ENCODE measurements around the gene LEMD1. TPM values are rescaled to one million over a fixed set of nuclear protein-coding genes. Genes with fewer than 3 reads are reported as not detected.

LEMD1 gene
- total RNA-seq, 1 donor from 2014 or later: not detected

GRCh38 chr1:205350124-205350523 lies 71.7 kb downstream of the LEMD1 start:
- DNase-seq (ENCODE audit: low spot score in 2 of 2): no peak
- no peaks in the 10 kb centered on the region for H3K4me1 ChIP-seq
- intact Hi-C loops (cut with DNase I): no loop called here
- no peak overlapping the region for H3K4me3 ChIP-seq
- no peaks in the 10 kb centered on the region for H3K9me3 ChIP-seq
- no peak for TF ChIP-seq CTCF (IDR thresholded peaks at IDR 0.05)
- no peak overlapping the region for H3K27ac ChIP-seq
- H3K27me3 ChIP-seq: no peaks in the 10 kb centered on the region
- no peaks in the 10 kb centered on the region for H3K36me3 ChIP-seq

- H3K27ac ChIP-seq: no peak overlapping the region
- H3K36me3 ChIP-seq: no peaks in the 10 kb centered on the region
- no peak for TF ChIP-seq CTCF (IDR thresholded peaks at IDR 0.05)
- peaks cover 4 to 5% of the 10 kb centered on the region in 2 donors for H3K4me1 ChIP-seq
- H3K4me3 ChIP-seq: no peak overlapping the region
- no peaks in the 10 kb centered on the region for H3K9me3 ChIP-seq
- no peak for DNase-seq (ENCODE audit: low spot score in 2 of 2)
- no peaks in the 10 kb centered on the region for H3K27me3 ChIP-seq
- intact Hi-C loops (cut with DNase I): no loop called here
These were observed 73.0 kb downstream of the LEMD1 start for GRCh38 chr1:205348554-205349487.

- peaks cover 7% of the 10 kb centered on the region for H3K27me3 ChIP-seq
These were observed 74.8 kb downstream of the LEMD1 start for GRCh38 chr1:205346956-205347574.

GRCh38 chr1:205345761-205346160 lies 76.1 kb downstream of the LEMD1 start:
- Histone ChIP-seq H3K9me3 (no peaks in the 10 kb centered on the region), H3K4me3 (no peak overlapping the region), H3K27ac (no peak overlapping the region), H3K36me3 (no peaks in the 10 kb centered on the region), H3K4me1 (peaks cover 9% of the 10 kb centered on the region in 2 donors), H3K27me3 (peaks cover 7% of the 10 kb centered on the region)
- DNase-seq (ENCODE audit: low spot score in 2 of 2): no peak
- intact Hi-C loops (cut with DNase I): no loop called here
- TF ChIP-seq CTCF (IDR thresholded peaks at IDR 0.05): no peak

More at GRCh38 chr1:205346956-205347574, 74.8 kb downstream of the LEMD1 start:
- intact Hi-C loops (cut with DNase I): no loop called here
- H3K4me3 ChIP-seq: no peak overlapping the region
- H3K4me1 ChIP-seq: peaks cover 9% of the 10 kb centered on the region in 2 donors
- no peaks in the 10 kb centered on the region for H3K9me3 ChIP-seq
- no peak overlapping the region for H3K27ac ChIP-seq
- no peaks in the 10 kb centered on the region for H3K36me3 ChIP-seq
- no peak for DNase-seq (ENCODE audit: low spot score in 2 of 2)
- no peak for TF ChIP-seq CTCF (IDR thresholded peaks at IDR 0.05)

- peaks cover 9% of the 10 kb centered on the region in 2 donors for H3K4me1 ChIP-seq
- intact Hi-C loops (cut with DNase I): no loop called here
- H3K27ac ChIP-seq: no peak overlapping the region
- peak overlapping the region; percentile 38 to 55 for H3K4me3 ChIP-seq
- no peaks in the 10 kb centered on the region for H3K9me3 ChIP-seq
- H3K27me3 ChIP-seq: peaks cover 7% of the 10 kb centered on the region
- DNase-seq (ENCODE audit: low spot score in 2 of 2): no peak
- no peaks in the 10 kb centered on the region for H3K36me3 ChIP-seq
- no peak for TF ChIP-seq CTCF (IDR thresholded peaks at IDR 0.05)
These were observed 77.6 kb downstream of the LEMD1 start for GRCh38 chr1:205344066-205344928.
